K562 (cell line): ENCODE measurements around the gene AURKB. TPM values are rescaled to one million over a fixed set of nuclear protein-coding genes. Genes with fewer than 3 reads are reported as not detected.

Experiments used
- ETV5 ChIP-seq: sonication (generic); formaldehyde crosslinking; IDR thresholded peaks from 2 replicates; pipeline ENCODE4 v1.4.0; 2020; ENCODE audit warnings: low read depth, mild to moderate bottlenecking, missing genetic modification reagents
- HNRNPH1 ChIP-seq: fragments of 200-400 bp; formaldehyde crosslinking; optimal IDR thresholded peaks from 2 replicates; pipeline ENCODE3; 2017; ENCODE audit warnings: low read depth, mild to moderate bottlenecking, low read length, moderate library complexity
- KAT7 ChIP-seq: sonication (generic); formaldehyde crosslinking; IDR thresholded peaks from 2 replicates; pipeline ENCODE4 v1.8.0; 2022; ENCODE audit warnings: missing genetic modification reagents, mild to moderate bottlenecking, borderline replicate concordance
- MEIS2 ChIP-seq: fragments of 450-650 bp; IDR thresholded peaks from 2 replicates; pipeline ENCODE4 v1.6.1; 2014; ENCODE audit warnings: mild to moderate bottlenecking; ENCODE audit not compliant: partially characterized antibody
- NR2F6 ChIP-seq: fragments of 450-650 bp; formaldehyde crosslinking; IDR thresholded peaks from 2 replicates; pipeline ENCODE4 v1.4.0; 2020; ENCODE audit warnings: mild to moderate bottlenecking
- PML ChIP-seq: IDR thresholded peaks from 2 replicates; pipeline ENCODE4 v1.6.1; 2012; ENCODE audit warnings: low read length, inconsistent platforms
- RFX5 ChIP-seq: IDR thresholded peaks from 2 replicates; pipeline ENCODE4 v1.6.1; 2011; ENCODE audit warnings: low read depth, mild to moderate bottlenecking, improper control_type of control experiment, low read length
- SMAD2 ChIP-seq: fragments of 150-350 bp; IDR thresholded peaks from 2 replicates; pipeline ENCODE4 v1.6.1; 2014; ENCODE audit warnings: low read depth, mild to moderate bottlenecking, low read length
- TAF9B ChIP-seq: fragments of 450-650 bp; IDR thresholded peaks from 2 replicates; pipeline ENCODE4 v1.6.1; 2018; ENCODE audit warnings: mild to moderate bottlenecking; ENCODE audit not compliant: partially characterized antibody
- TEAD1 ChIP-seq, 2 experiments: fragments of 450-650 bp in 1 of 2; sonication (generic) in 1 of 2; formaldehyde crosslinking; IDR thresholded peaks; 2 replicates each; pipeline versions ENCODE4 v1.4.0 to v1.8.0; 2020 to 2022; ENCODE audit warnings: mild to moderate bottlenecking in 2 of 2, missing genetic modification reagents in 1 of 2
- XRCC4 ChIP-seq: IDR thresholded peaks from one replicate; pipeline ENCODE4 v1.6.1; 2011; ENCODE audit not compliant: insufficient read depth, insufficient read length; ENCODE audit errors: extremely low read depth
- ZFPM2 ChIP-seq: fragments of 250-450 bp; sonication (Bioruptor Pico); IDR thresholded peaks from 2 replicates; pipeline ENCODE4 v1.5.1; 2022; ENCODE audit warnings: mild to moderate bottlenecking
- ZNF24 ChIP-seq: fragments of 450-650 bp; IDR thresholded peaks from 2 replicates; pipeline ENCODE4 v1.6.1; 2016
- ZNF354B ChIP-seq: fragments of 250-450 bp; sonication (Bioruptor Pico); IDR thresholded peaks from 2 replicates; pipeline ENCODE4 v1.4.0; 2020
- ZNF584 ChIP-seq: fragments of 200-800 bp; sonication (Bioruptor generic); IDR thresholded peaks from 2 replicates; pipeline ENCODE4 v1.6.1; 2016; ENCODE audit warnings: low read depth, mild to moderate bottlenecking, missing genetic modification characterization, missing compliant biosample characterization
- ZSCAN29 ChIP-seq: fragments of 450-650 bp; IDR thresholded peaks from 2 replicates; pipeline ENCODE4 v1.6.1; 2017
- polyA plus RNA-seq, 8 experiments: library from polyadenylated mRNA; depleted of rRNA in 4 of 8; stranded (reverse) in 5 of 8; unstranded in 3 of 8; fragments of >200 nt; fragmentation: Nextera tagmentation in 2 of 8; fragmentation: Illumina TruSeq in 1 of 8; extraction: Ambion mirVana in 2 of 8; extraction: Trizol in 1 of 8; gene quantifications; 2 replicates each; pipeline versions ENCODE4 v1.2.1 to v1.2.3, GENCODE V29; 2011 to 2014; ENCODE audit warnings: inconsistent platforms in 1 of 8, missing spikeins in 1 of 8
- total RNA-seq, 7 experiments: library from RNA; depleted of rRNA in 6 of 7; stranded (reverse); fragments of >200 nt in 6 of 7; fragmentation: Illumina TruSeq in 2 of 7; extraction: Trizol in 2 of 7; gene quantifications; 2 replicates each; pipeline versions ENCODE4 v1.2.1 to v1.2.3, GENCODE V29; 2011 to 2021; ENCODE audit warnings: low replicate concordance in 1 of 7
- TF ChIP-seq, protein P1 (sequence below): fragments of 450-650 bp; conservative IDR thresholded peaks from 2 replicates; pipeline ENCODE4 v1.6.1; 2016; ENCODE audit warnings: missing genetic modification characterization, low read depth, mild to moderate bottlenecking, missing compliant biosample characterization, moderate library complexity
- TF ChIP-seq, protein P2 (sequence below): fragments of 450-650 bp; formaldehyde crosslinking; IDR thresholded peaks from 2 replicates; pipeline ENCODE4 v1.4.0; 2020; ENCODE audit warnings: mild to moderate bottlenecking, moderate library complexity
- TF ChIP-seq, protein P3 (sequence below): sonication (generic); formaldehyde crosslinking; IDR thresholded peaks from 2 replicates; pipeline ENCODE4 v1.4.0; 2020; ENCODE audit warnings: mild to moderate bottlenecking, missing genetic modification reagents
- TF ChIP-seq, protein P4 (sequence below): fragments of 200-800 bp; sonication (Bioruptor generic); IDR thresholded peaks from 2 replicates; pipeline ENCODE4 v1.6.1; 2016; ENCODE audit warnings: missing genetic modification characterization, missing compliant biosample characterization

AURKB gene
- total and polyA plus RNA-seq, 9 of the 15 experiments (the other 6 are each of a cell fraction or from before 2014, with no cell fraction given): 27.2 to 114 (median 74.8) TPM

DNA sequence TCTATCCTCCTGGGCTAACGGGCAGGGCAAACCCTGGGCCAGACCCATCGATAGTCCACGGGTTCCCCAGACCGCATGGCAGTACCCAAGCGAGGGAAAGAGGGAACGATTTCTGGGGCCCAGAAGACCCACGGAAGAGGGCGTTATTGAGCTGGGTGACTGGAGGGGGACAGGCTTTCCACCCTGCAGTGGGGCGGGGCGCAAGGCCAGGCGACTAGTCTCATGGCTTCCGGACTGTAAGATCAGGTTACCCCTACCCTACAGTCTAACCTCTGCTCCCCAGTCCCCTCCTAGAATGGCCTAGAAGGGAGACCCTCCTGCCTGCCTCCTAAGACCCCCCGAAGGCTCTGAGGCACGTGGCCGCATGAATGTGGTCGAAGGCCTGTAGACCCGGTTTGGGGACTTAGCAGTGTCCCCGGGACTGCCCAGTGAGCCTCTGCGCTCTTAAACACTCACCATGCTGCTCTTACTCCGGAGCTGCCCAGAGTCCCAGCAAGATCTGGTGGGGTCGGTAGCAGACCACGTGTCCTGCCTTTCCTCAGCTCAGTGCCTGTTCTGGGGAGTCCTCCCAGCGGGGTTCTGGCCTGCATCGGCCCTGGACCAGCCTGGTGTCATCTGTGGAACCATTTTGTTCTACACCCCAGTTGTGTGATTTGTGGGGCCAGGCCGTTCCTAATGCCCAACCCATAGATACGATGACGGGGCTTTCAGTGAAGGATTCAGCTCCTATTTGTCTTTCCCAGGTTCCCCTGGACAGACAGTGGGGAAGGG, 13.2 kb upstream of the AURKB start (continued):
- 0 out of 4 replicates have a peak, but pooled peaks have one; percentile 25 to 41 for TF ChIP-seq TEAD1 (CRISPR knock-in tag; IDR thresholded peaks at IDR 0.05)
- no peak for TF ChIP-seq RFX5
- TF ChIP-seq ZSCAN29: no peak
- TF ChIP-seq, protein P1, sequence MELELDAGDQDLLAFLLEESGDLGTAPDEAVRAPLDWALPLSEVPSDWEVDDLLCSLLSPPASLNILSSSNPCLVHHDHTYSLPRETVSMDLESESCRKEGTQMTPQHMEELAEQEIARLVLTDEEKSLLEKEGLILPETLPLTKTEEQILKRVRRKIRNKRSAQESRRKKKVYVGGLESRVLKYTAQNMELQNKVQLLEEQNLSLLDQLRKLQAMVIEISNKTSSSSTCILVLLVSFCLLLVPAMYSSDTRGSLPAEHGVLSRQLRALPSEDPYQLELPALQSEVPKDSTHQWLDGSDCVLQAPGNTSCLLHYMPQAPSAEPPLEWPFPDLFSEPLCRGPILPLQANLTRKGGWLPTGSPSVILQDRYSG (tag): peak; percentile 77
- no peak for TF ChIP-seq TAF9B
- TF ChIP-seq ZNF354B: no peak
- no peak for TF ChIP-seq NR2F6
- no peak for TF ChIP-seq ZFPM2 (CRISPR knock-in tag)
- no peak for TF ChIP-seq MEIS2
- TF ChIP-seq ZNF584: no peak
- TF ChIP-seq HNRNPH1: no peak
- TF ChIP-seq, protein P2, sequence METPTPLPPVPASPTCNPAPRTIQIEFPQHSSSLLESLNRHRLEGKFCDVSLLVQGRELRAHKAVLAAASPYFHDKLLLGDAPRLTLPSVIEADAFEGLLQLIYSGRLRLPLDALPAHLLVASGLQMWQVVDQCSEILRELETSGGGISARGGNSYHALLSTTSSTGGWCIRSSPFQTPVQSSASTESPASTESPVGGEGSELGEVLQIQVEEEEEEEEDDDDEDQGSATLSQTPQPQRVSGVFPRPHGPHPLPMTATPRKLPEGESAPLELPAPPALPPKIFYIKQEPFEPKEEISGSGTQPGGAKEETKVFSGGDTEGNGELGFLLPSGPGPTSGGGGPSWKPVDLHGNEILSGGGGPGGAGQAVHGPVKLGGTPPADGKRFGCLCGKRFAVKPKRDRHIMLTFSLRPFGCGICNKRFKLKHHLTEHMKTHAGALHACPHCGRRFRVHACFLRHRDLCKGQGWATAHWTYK (CRISPR knock-in tag): peak; percentile 72; the same call in 1 of the 2 replicates
- TF ChIP-seq, protein P3, sequence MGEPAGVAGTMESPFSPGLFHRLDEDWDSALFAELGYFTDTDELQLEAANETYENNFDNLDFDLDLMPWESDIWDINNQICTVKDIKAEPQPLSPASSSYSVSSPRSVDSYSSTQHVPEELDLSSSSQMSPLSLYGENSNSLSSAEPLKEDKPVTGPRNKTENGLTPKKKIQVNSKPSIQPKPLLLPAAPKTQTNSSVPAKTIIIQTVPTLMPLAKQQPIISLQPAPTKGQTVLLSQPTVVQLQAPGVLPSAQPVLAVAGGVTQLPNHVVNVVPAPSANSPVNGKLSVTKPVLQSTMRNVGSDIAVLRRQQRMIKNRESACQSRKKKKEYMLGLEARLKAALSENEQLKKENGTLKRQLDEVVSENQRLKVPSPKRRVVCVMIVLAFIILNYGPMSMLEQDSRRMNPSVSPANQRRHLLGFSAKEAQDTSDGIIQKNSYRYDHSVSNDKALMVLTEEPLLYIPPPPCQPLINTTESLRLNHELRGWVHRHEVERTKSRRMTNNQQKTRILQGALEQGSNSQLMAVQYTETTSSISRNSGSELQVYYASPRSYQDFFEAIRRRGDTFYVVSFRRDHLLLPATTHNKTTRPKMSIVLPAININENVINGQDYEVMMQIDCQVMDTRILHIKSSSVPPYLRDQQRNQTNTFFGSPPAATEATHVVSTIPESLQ (CRISPR knock-in tag): no peak
- TF ChIP-seq SMAD2: no peak
- TF ChIP-seq PML: no peak
- TF ChIP-seq, protein P4, sequence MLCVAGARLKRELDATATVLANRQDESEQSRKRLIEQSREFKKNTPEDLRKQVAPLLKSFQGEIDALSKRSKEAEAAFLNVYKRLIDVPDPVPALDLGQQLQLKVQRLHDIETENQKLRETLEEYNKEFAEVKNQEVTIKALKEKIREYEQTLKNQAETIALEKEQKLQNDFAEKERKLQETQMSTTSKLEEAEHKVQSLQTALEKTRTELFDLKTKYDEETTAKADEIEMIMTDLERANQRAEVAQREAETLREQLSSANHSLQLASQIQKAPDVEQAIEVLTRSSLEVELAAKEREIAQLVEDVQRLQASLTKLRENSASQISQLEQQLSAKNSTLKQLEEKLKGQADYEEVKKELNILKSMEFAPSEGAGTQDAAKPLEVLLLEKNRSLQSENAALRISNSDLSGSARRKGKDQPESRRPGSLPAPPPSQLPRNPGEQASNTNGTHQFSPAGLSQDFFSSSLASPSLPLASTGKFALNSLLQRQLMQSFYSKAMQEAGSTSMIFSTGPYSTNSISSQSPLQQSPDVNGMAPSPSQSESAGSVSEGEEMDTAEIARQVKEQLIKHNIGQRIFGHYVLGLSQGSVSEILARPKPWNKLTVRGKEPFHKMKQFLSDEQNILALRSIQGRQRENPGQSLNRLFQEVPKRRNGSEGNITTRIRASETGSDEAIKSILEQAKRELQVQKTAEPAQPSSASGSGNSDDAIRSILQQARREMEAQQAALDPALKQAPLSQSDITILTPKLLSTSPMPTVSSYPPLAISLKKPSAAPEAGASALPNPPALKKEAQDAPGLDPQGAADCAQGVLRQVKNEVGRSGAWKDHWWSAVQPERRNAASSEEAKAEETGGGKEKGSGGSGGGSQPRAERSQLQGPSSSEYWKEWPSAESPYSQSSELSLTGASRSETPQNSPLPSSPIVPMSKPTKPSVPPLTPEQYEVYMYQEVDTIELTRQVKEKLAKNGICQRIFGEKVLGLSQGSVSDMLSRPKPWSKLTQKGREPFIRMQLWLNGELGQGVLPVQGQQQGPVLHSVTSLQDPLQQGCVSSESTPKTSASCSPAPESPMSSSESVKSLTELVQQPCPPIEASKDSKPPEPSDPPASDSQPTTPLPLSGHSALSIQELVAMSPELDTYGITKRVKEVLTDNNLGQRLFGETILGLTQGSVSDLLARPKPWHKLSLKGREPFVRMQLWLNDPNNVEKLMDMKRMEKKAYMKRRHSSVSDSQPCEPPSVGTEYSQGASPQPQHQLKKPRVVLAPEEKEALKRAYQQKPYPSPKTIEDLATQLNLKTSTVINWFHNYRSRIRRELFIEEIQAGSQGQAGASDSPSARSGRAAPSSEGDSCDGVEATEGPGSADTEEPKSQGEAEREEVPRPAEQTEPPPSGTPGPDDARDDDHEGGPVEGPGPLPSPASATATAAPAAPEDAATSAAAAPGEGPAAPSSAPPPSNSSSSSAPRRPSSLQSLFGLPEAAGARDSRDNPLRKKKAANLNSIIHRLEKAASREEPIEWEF (CRISPR knock-in tag): no peak
- TF ChIP-seq XRCC4: no peak
- TF ChIP-seq ZNF24: no peak
- no peak for TF ChIP-seq KAT7 (CRISPR knock-in tag)
- no peak for TF ChIP-seq ETV5 (CRISPR knock-in tag)
